GM12878 (cell line): ENCODE results near the gene PTPRM. TPM values are rescaled to one million over a fixed set of nuclear protein-coding genes. Genes with fewer than 3 reads are reported as not detected.

Source experiments
- ATAC-seq: fragments of 200-7000 bp; cut with Tn5 transposase; 3 replicates; pipeline ENCODE4 v1.9.1; 2020; ENCODE audit warnings: mild to moderate bottlenecking, moderate library complexity
- BruUV-seq: library from RNA; stranded (reverse); fragments of 400-500 nt; replicated peaks from 2 replicates; lab custom pipeline; 2021; lab: Mats Ljungman, UMichigan
- CTCF ChIA-PET: fragments of 300-600 bp; sonication (Branson Sonifier 250); formaldehyde crosslinking; extraction: SDS; loops from one replicate; lab custom pipeline; 2021; ENCODE audit warnings: inconsistent platforms; lab: Yijun Ruan, JAX
- POLR2A ChIA-PET: fragments of 350-600 bp; formaldehyde crosslinking; extraction: SDS; loops from one replicate; lab custom pipeline; 2021; ENCODE audit warnings: inconsistent platforms; lab: Charles Lee
- RAD21 ChIA-PET: fragments of 300-600 bp; sonication (Branson Sonifier 250); formaldehyde crosslinking; loops from one replicate; lab custom pipeline; 2023; ENCODE audit warnings: antibody characterized with exemption; ENCODE audit not compliant: unreplicated experiment; lab: Charles Lee
- SMC1A ChIA-PET: fragments of 300-600 bp; sonication (Branson Sonifier 250); formaldehyde crosslinking; loops from one replicate; lab custom pipeline; 2023; ENCODE audit not compliant: unreplicated experiment, uncharacterized antibody; lab: Charles Lee
- DNase-seq: peaks from one replicate; pipeline ENCODE4 v3.0.0-alpha.2; 2011; ENCODE audit warnings: low read depth, low spot score
- FAIRE-seq: peaks from 3 replicates; lab custom pipeline; 2011; peaks lifted over from hg19 to GRCh38; lab: Jason Lieb, UNC
- H2AFZ ChIP-seq: 2 replicates; pipeline ENCODE4 v1.6.0; 2011; ENCODE audit warnings: low read depth, low read length, control low read depth; ENCODE audit not compliant: control insufficient read depth
- H3K27ac ChIP-seq: 2 replicates; pipeline ENCODE4 v1.5.1; 2011; ENCODE audit warnings: control low read depth; ENCODE audit not compliant: control insufficient read depth, insufficient read depth
- H3K27me3 ChIP-seq, 2 experiments: replicated peaks in 1 of 2; 2 replicates each; pipeline versions ENCODE4 v1.6.0 to v1.6.1; 2011; ENCODE audit warnings: low read length in 1 of 2; ENCODE audit not compliant: control insufficient read depth in 2 of 2, insufficient read depth in 2 of 2
- H3K36me3 ChIP-seq, 2 experiments: 2 replicates each; pipeline ENCODE4 v1.5.1; 2011; ENCODE audit warnings: low read length in 1 of 2; ENCODE audit not compliant: control insufficient read depth in 2 of 2, insufficient read depth in 2 of 2
- H3K4me1 ChIP-seq: 2 replicates; pipeline ENCODE4 v1.6.1; 2011; ENCODE audit warnings: mild to moderate bottlenecking, low read length, moderate library complexity, mixed read lengths; ENCODE audit not compliant: control insufficient read depth, insufficient read depth
- H3K4me2 ChIP-seq: 2 replicates; pipeline ENCODE4 v1.6.0; 2011; ENCODE audit warnings: control low read depth; ENCODE audit not compliant: control insufficient read depth, insufficient read depth
- H3K4me3 ChIP-seq: fragments of 200-600 bp; sonication (generic); 2 replicates; pipeline ENCODE4 v1.5.1; 2016
- H3K79me2 ChIP-seq: 2 replicates; pipeline ENCODE4 v1.6.0; 2011; ENCODE audit warnings: low read length; ENCODE audit not compliant: control insufficient read depth, insufficient read depth
- H3K9ac ChIP-seq: 2 replicates; pipeline ENCODE4 v1.8.0; 2011; ENCODE audit warnings: low read length, control low read depth, mixed read lengths; ENCODE audit not compliant: control insufficient read depth, insufficient read depth
- H3K9me3 ChIP-seq: replicated peaks from 3 replicates; pipeline ENCODE4 v1.5.1; 2011; ENCODE audit warnings: mild to moderate bottlenecking, low read length; ENCODE audit not compliant: control insufficient read depth, insufficient read depth
- H4K20me1 ChIP-seq: 2 replicates; pipeline ENCODE4 v1.6.0; 2011; ENCODE audit not compliant: control insufficient read depth, insufficient read depth
- ASH2L ChIP-seq: fragments of 300-600, 200-600 bp; sonication (generic); IDR thresholded peaks from 2 replicates; pipeline ENCODE4 v1.6.1; 2017; ENCODE audit warnings: low read depth, mild to moderate bottlenecking, borderline replicate concordance
- GABPA ChIP-seq: IDR thresholded peaks from 2 replicates; pipeline ENCODE4 v1.6.1; 2014; ENCODE audit warnings: antibody characterized with exemption, low read depth, mild to moderate bottlenecking, inconsistent platforms
- IKZF1 ChIP-seq: fragments of 450-650 bp; conservative IDR thresholded peaks from 2 replicates; pipeline ENCODE4 v1.6.1; 2017; ENCODE audit warnings: antibody characterized with exemption, mild to moderate bottlenecking
- LARP7 ChIP-seq: fragments of 450-650 bp; IDR thresholded peaks from 2 replicates; pipeline ENCODE4 v1.6.1; 2017; ENCODE audit warnings: mild to moderate bottlenecking
- MTA3 ChIP-seq: IDR thresholded peaks from 2 replicates; pipeline ENCODE4 v1.6.1; 2012; ENCODE audit warnings: low read length, inconsistent platforms, borderline replicate concordance
- NFYB ChIP-seq: IDR thresholded peaks from 2 replicates; pipeline ENCODE4 v1.6.1; 2011; ENCODE audit warnings: low read depth, mild to moderate bottlenecking, low read length, improper control_type of control experiment, moderate library complexity; ENCODE audit not compliant: insufficient read depth
- NR2C1 ChIP-seq: fragments of 450-650 bp; IDR thresholded peaks from 2 replicates; pipeline ENCODE4 v1.6.1; 2017; ENCODE audit warnings: antibody characterized with exemption, mild to moderate bottlenecking, moderate library complexity
- POLR2A ChIP-seq: IDR thresholded peaks from 2 replicates; pipeline ENCODE4 v1.6.1; 2011; ENCODE audit warnings: low read depth, mild to moderate bottlenecking, low read length
- POLR2AphosphoS5 ChIP-seq: IDR thresholded peaks from 2 replicates; pipeline ENCODE4 v1.6.1; 2011; ENCODE audit warnings: mild to moderate bottlenecking, low read length, inconsistent platforms
- SP1 ChIP-seq: IDR thresholded peaks from one replicate; pipeline ENCODE4 v1.6.1; 2011; ENCODE audit warnings: low read depth, low read length
- SRF ChIP-seq, 2 experiments: IDR thresholded peaks; 2 replicates each; pipeline ENCODE4 v1.6.1; 2011; ENCODE audit warnings: low read depth in 2 of 2, low read length in 2 of 2, mild to moderate bottlenecking in 1 of 2, moderate library complexity in 1 of 2
- TARDBP ChIP-seq: IDR thresholded peaks from 2 replicates; pipeline ENCODE4 v1.6.1; 2016; ENCODE audit warnings: borderline replicate concordance
- ZNF384 ChIP-seq: IDR thresholded peaks from 2 replicates; pipeline ENCODE4 v1.6.1; 2012; ENCODE audit warnings: low read depth, mild to moderate bottlenecking, low read length, improper control_type of control experiment, borderline replicate concordance
- WGBS: methylation state at CpG from one replicate; pipeline ENCODE4 v1.1.6; 2016; ENCODE audit warnings: low lambda C conversion rate; ENCODE audit not compliant: insufficient replicate concordance, insufficient coverage; ENCODE audit errors: missing lambda C conversion rate; 5-methylcytosine and 5-hydroxymethylcytosine counted together
- in situ Hi-C: fragments of 300-500 bp; cut with MboI; formaldehyde crosslinking; loops from 9 replicates; pipeline ENCODE4 v1.14.3; 2018; ENCODE audit warnings: mixed read lengths
- intact Hi-C: fragments of 100-400 bp; cut with micrococcal nuclease; formaldehyde crosslinking; loops from one replicate; pipeline ENCODE4 v1.14.2; 2022; ENCODE audit not compliant: unreplicated experiment
- polyA plus RNA-seq, 11 experiments: library from polyadenylated mRNA; depleted of rRNA in 4 of 11; unstranded in 6 of 11; stranded (reverse) in 5 of 11; fragments of >200 nt; fragmentation: Nextera tagmentation in 4 of 11; fragmentation: Illumina TruSeq in 1 of 11; extraction: Ambion mirVana in 4 of 11; extraction: Trizol in 1 of 11; gene quantifications; 1 replicate in 1 of 11; 2 replicates in 10 of 11; pipeline versions ENCODE4 v1.2.1 to v1.2.3, GENCODE V29; 2011 to 2016; ENCODE audit warnings: inconsistent platforms in 2 of 11, missing spikeins in 2 of 11, low read depth in 1 of 11
- total RNA-seq, 4 experiments: library from RNA; depleted of rRNA in 3 of 4; stranded (reverse); fragments of >200 nt in 3 of 4; fragmentation: Illumina TruSeq in 1 of 4; extraction: Trizol in 1 of 4; gene quantifications; 2 replicates each; pipeline versions ENCODE4 v1.2.1 to v1.2.3, GENCODE V29; 2013 to 2021
- TF ChIP-seq, protein P1 (sequence below): fragments of 450-650 bp; formaldehyde crosslinking; IDR thresholded peaks from 2 replicates; pipeline ENCODE4 v1.4.0; 2022; ENCODE audit warnings: mild to moderate bottlenecking, moderate library complexity
- TF ChIP-seq, protein P2 (sequence below): fragments of 450-650 bp; IDR thresholded peaks from 2 replicates; pipeline ENCODE4 v1.6.1; 2017; ENCODE audit warnings: antibody characterized with exemption, mild to moderate bottlenecking, moderate library complexity

PTPRM gene
- total and polyA plus RNA-seq, 10 of the 15 experiments (the other 5 are each of a cell fraction or from before 2014, with no cell fraction given): 0.07 to 22.6 (median 0.60) TPM

DNA sequence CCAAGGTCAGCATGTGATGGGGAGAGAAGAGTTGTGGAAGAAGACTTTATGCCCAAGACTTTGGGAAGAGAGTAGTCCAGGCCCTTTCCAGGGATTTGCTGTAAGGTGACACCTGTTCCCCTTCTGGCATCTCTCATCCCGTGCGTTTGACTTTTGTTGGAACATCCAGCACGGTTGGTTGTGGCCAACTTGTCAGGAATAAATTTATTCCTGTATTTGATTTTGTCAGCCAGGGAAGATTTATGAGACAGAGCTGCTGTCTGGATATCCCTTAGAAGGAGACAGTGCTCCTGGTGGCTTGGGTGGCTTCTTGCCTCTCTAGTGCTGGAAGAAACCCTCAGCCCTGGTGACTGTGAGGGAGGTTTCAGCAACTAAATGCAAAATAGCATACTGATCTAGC, 121.5 kb downstream of the PTPRM start:
- ChIA-PET POLR2A (no interaction called here), RAD21 (no interaction called here), SMC1A (no interaction called here), CTCF (no interaction called here)
- Histone ChIP-seq H3K27ac (no peak overlapping the region), H3K9me3 (no peaks in the 10 kb centered on the region), H3K9ac (no peak overlapping the region), H3K27me3 (no peaks in the 10 kb centered on the region), H4K20me1 (no peaks in the 10 kb centered on the region), H3K36me3 (no peaks in the 10 kb centered on the region), H2AFZ (no peak overlapping the region), H3K4me2 (no peak overlapping the region), H3K4me1 (no peaks in the 10 kb centered on the region), H3K4me3 (no peak overlapping the region), H3K79me2 (no peaks in the 10 kb centered on the region)
- in situ Hi-C loops (no loop called here), intact Hi-C loops (no loop called here)
- TF ChIP-seq POLR2A (no peak), TARDBP (no peak), ZNF384 (no peak), GABPA (no peak), SP1 (no peak), ASH2L (no peak), MTA3 (no peak)
- ATAC-seq (no peak), DNase-seq (no peak), FAIRE-seq (no peak)
- 34% methylated on average over 3 of the region's 3 CpGs for WGBS
- no TSS peak for BruUV-seq

DNA sequence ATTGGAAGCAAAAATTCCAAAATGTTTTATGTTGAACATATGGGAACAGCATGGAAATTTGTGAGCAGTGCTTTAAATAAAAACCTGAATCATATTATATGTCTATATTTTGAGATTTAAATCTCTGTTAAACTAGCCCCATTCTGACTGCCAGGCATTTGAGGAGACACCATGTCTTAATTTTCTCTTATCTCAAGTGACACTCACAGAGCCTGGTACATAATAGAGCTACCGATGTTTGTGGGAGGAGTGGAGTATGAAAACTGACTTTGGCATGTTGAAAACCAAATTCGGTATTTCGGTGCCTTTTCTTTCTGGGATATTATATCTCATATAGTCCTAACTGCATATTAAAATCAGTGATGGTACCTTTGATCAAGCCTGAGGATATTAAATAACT, 124.1 kb downstream of the PTPRM start:
- Histone ChIP-seq H3K27ac (no peak overlapping the region), H3K9me3 (no peaks in the 10 kb centered on the region), H2AFZ (no peak overlapping the region), H3K36me3 (no peaks in the 10 kb centered on the region), H3K79me2 (no peaks in the 10 kb centered on the region), H3K9ac (no peak overlapping the region), H3K27me3 (no peaks in the 10 kb centered on the region), H4K20me1 (no peaks in the 10 kb centered on the region), H3K4me2 (no peak overlapping the region), H3K4me3 (no peak overlapping the region), H3K4me1 (no peaks in the 10 kb centered on the region)
- no TSS peak for BruUV-seq
- ATAC-seq (no peak), DNase-seq (no peak), FAIRE-seq (no peak)
- CTCF ChIA-PET: interaction anchor here (0.8 kb wide), 1 partner anchor 771 kb away, joined by 4 read pairs; no protein-coding TSS in a partner anchor
- intact Hi-C loops (no loop called here), in situ Hi-C loops (no loop called here)
- RAD21 ChIA-PET: no interaction called here
- POLR2A ChIA-PET: no interaction called here
- WGBS: 15% methylated on average over 3 of the region's 3 CpGs
- SMC1A ChIA-PET: no interaction called here
- TF ChIP-seq SRF (IDR thresholded peaks at IDR 0.05; ENCODE audit: low read depth in 2 of 2, low read length in 2 of 2) (no peak), NFYB (no peak), POLR2AphosphoS5 (no peak), LARP7 (no peak), NR2C1 (no peak), IKZF1 (no peak)
- TF ChIP-seq, protein P1, sequence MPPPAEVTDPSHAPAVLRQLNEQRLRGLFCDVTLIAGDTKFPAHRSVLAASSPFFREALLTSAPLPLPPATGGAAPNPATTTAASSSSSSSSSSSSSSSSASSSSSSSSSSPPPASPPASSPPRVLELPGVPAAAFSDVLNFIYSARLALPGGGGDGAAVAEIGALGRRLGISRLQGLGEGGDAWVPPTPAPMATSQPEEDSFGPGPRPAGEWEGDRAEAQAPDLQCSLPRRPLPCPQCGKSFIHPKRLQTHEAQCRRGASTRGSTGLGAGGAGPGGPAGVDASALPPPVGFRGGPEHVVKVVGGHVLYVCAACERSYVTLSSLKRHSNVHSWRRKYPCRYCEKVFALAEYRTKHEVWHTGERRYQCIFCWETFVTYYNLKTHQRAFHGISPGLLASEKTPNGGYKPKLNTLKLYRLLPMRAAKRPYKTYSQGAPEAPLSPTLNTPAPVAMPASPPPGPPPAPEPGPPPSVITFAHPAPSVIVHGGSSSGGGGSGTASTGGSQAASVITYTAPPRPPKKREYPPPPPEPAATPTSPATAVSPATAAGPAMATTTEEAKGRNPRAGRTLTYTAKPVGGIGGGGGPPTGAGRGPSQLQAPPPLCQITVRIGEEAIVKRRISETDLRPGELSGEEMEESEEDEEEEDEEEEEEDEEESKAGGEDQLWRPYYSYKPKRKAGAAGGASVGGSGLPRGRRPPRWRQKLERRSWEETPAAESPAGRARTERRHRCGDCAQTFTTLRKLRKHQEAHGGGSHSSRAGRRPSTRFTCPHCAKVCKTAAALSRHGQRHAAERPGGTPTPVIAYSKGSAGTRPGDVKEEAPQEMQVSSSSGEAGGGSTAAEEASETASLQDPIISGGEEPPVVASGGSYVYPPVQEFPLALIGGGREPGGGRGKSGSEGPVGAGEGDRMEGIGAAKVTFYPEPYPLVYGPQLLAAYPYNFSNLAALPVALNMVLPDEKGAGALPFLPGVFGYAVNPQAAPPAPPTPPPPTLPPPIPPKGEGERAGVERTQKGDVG (CRISPR knock-in tag): no peak
- TF ChIP-seq, protein P2, sequence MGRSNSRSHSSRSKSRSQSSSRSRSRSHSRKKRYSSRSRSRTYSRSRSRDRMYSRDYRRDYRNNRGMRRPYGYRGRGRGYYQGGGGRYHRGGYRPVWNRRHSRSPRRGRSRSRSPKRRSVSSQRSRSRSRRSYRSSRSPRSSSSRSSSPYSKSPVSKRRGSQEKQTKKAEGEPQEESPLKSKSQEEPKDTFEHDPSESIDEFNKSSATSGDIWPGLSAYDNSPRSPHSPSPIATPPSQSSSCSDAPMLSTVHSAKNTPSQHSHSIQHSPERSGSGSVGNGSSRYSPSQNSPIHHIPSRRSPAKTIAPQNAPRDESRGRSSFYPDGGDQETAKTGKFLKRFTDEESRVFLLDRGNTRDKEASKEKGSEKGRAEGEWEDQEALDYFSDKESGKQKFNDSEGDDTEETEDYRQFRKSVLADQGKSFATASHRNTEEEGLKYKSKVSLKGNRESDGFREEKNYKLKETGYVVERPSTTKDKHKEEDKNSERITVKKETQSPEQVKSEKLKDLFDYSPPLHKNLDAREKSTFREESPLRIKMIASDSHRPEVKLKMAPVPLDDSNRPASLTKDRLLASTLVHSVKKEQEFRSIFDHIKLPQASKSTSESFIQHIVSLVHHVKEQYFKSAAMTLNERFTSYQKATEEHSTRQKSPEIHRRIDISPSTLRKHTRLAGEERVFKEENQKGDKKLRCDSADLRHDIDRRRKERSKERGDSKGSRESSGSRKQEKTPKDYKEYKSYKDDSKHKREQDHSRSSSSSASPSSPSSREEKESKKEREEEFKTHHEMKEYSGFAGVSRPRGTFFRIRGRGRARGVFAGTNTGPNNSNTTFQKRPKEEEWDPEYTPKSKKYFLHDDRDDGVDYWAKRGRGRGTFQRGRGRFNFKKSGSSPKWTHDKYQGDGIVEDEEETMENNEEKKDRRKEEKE: no peak
